Gastrocnemius medialis (tissue), 4 donors: Measurements from ENCODE around the gene CAMKK2.
"Not testable (repeated sequence)": the region's sequence is repeated elsewhere in the genome, so short reads cannot be mapped to it uniquely, and the experiment has no call there.

Experiments
- CTCF ChIP-seq, 5 experiments: fragments of 450-650 bp in 3 of 5; fragments of 200-600 bp in 2 of 5; sonication (generic) in 2 of 5; IDR thresholded peaks in 4 of 5; conservative IDR thresholded peaks in 1 of 5; 1 replicate in 4 of 5; 2 replicates in 1 of 5; pipeline ENCODE4 v1.5.1; 2016 to 2019; ENCODE audit warnings: antibody characterized with exemption in 5 of 5, mild to moderate bottlenecking in 3 of 5, moderate library complexity in 3 of 5
- POLR2A ChIP-seq, 2 donors: fragments of 450-650 bp; IDR thresholded peaks; one replicate each; pipeline ENCODE4 v1.6.1; 2017; ENCODE audit warnings: antibody characterized with exemption in 2 of 2, mild to moderate bottlenecking in 2 of 2, moderate library complexity in 2 of 2

- peak; percentile 45 to 77 (median 60) for TF ChIP-seq CTCF (IDR thresholded peaks at IDR 0.05 in 4 of 5, conservative IDR thresholded peaks at IDR 0.05 in 1 of 5)
- TF ChIP-seq POLR2A (IDR thresholded peaks at IDR 0.05) = not testable (repeated sequence)
Observed at GRCh38 chr12:121229826-121230537, 66.5 kb downstream of the CAMKK2 start.
